ENCODE data around the gene PMM1. TPM values are rescaled to one million over a fixed set of nuclear protein-coding genes. Genes with fewer than 3 reads are reported as not detected.

PMM1 gene
- total and polyA plus RNA-seq, 3 experiments from 2014 or later = 27.5 to 33.3 (median 33.2) TPM

- H3K4me1 Mint-ChIP-seq = peaks cover 28 to 45% (median 28%) of the 10 kb centered on the region in 3 donors
- Histone ChIP-seq H3K36me3 (ENCODE audit: insufficient read depth, low read length) (peaks cover 34% of the 10 kb centered on the region), H3K9me3 (ENCODE audit: low read length) (no peaks in the 10 kb centered on the region), H3K4me3 (ENCODE audit: low read length) (no peak overlapping the region), H3K4me1 (ENCODE audit: insufficient read depth, low read length) (peaks cover 12% of the 10 kb centered on the region), H3K27ac (ENCODE audit: low read depth, low read length) (no peak overlapping the region), H3K27me3 (ENCODE audit: insufficient read depth, low read length, poor library complexity, severe bottlenecking) (no peaks in the 10 kb centered on the region)
- H3K27me3 Mint-ChIP-seq = peaks cover 0 to 1% of the 10 kb centered on the region in 2 donors
- DNase-seq = no peak
- ChIA-PET POLR2A (no interaction called here), CTCF (no interaction called here)
- H3K36me3 Mint-ChIP-seq = peaks cover 11 to 65% (median 22%) of the 10 kb centered on the region in 3 donors
- H3K9me3 Mint-ChIP-seq = no peaks in the 10 kb centered on the region
- H3K27ac Mint-ChIP-seq = peak overlapping the region in 1 of 8 donors; percentile 56
- peak overlapping the region in 1 of 7 donors; percentile 58 for H3K4me3 Mint-ChIP-seq
These were observed 35.9 kb upstream of the PMM1 start for GRCh38 chr22:41625577-41625976.

GRCh38 chr22:41621911-41622179, 32.2 kb upstream of the PMM1 start:
- peak overlapping the region; percentile 98 to 100 (median 99) for H3K27ac Mint-ChIP-seq
- H3K27me3 Mint-ChIP-seq = peaks cover 0 to 1% of the 10 kb centered on the region in 2 donors
- Histone ChIP-seq H3K4me3 (ENCODE audit: low read length) (peak overlapping the region; percentile 93), H3K36me3 (ENCODE audit: insufficient read depth, low read length) (peaks cover 10% of the 10 kb centered on the region), H3K4me1 (ENCODE audit: insufficient read depth, low read length) (peaks cover 30% of the 10 kb centered on the region), H3K9me3 (ENCODE audit: low read length) (no peaks in the 10 kb centered on the region), H3K27me3 (ENCODE audit: insufficient read depth, low read length, poor library complexity, severe bottlenecking) (no peaks in the 10 kb centered on the region), H3K27ac (ENCODE audit: low read depth, low read length) (peak overlapping the region; percentile 99)
- H3K9me3 Mint-ChIP-seq = no peaks in the 10 kb centered on the region
- DNase-seq = no peak
- peak overlapping the region; percentile 91 to 100 (median 95) for H3K4me3 Mint-ChIP-seq
- ChIA-PET POLR2A (interaction anchor here (0.7 to 4.0 kb wide), 7 partner anchors 16 to 319 kb away, joined by 3 to 48 read pairs (median 6); partner anchors contain the start of genes PMM1, SNU13, TEF and TOB2), CTCF (interaction anchor here (0.9 to 2.0 kb wide), 2 partner anchors 45 to 67 kb away, joined by 3 to 6 read pairs; partner anchors contain the start of gene SNU13)
- H3K4me1 Mint-ChIP-seq = peaks cover 31 to 62% (median 39%) of the 10 kb centered on the region in 3 donors
- peaks cover 0 to 33% (median 3%) of the 10 kb centered on the region in 3 donors for H3K36me3 Mint-ChIP-seq

GRCh38 chr22:41621099-41621910, 31.7 kb upstream of the PMM1 start, which contains the start of gene XRCC6:
Gene XRCC6, plus strand, starts transcription at chr22:41621295. Its CDS starts 710 bp downstream, at chr22:41622005.
- H3K4me3 Mint-ChIP-seq = peak within 1 kb of the TSS; percentile 91 to 100 (median 95)
- H3K27ac Mint-ChIP-seq = peak within 1 kb of the TSS; percentile 98 to 100 (median 99)
- peak within 1 kb of the TSS; percentile 93 for H3K4me3 ChIP-seq (ENCODE audit: low read length)
- ChIA-PET POLR2A (interaction anchor here (0.6 to 4.0 kb wide), 12 partner anchors 9 to 765 kb away, joined by 3 to 48 read pairs (median 6); partner anchors contain the start of genes PMM1, SNU13, ST13 and TEF), CTCF (interaction anchor here (0.5 to 2.0 kb wide), 4 partner anchors 32 to 67 kb away, joined by 3 to 6 read pairs (median 4); partner anchors contain the start of genes PMM1 and SNU13)
- H3K27me3 Mint-ChIP-seq = peaks cover 0 to 1% of the 10 kb centered on the region in 2 donors
- no peaks in the 10 kb centered on the region for H3K27me3 ChIP-seq (ENCODE audit: insufficient read depth, low read length, poor library complexity, severe bottlenecking)
- peaks cover 0 to 31% (median 3%) of the 10 kb centered on the region in 3 donors for H3K36me3 Mint-ChIP-seq
- no peaks in the 10 kb centered on the region for H3K9me3 Mint-ChIP-seq
- H3K4me1 ChIP-seq (ENCODE audit: insufficient read depth, low read length) = peaks cover 30% of the 10 kb centered on the region
- peak within 1 kb of the TSS; percentile 99 for H3K27ac ChIP-seq (ENCODE audit: low read depth, low read length)
- peak; percentile 99 to 100 (median 100) for DNase-seq
- H3K4me1 Mint-ChIP-seq = peaks cover 32 to 66% (median 44%) of the 10 kb centered on the region in 3 donors
- no peaks in the 10 kb centered on the region for H3K9me3 ChIP-seq (ENCODE audit: low read length)
- H3K36me3 ChIP-seq (ENCODE audit: insufficient read depth, low read length) = peaks cover 6% of the 10 kb centered on the region

GRCh38 chr22:41620589-41621098, 31.0 kb upstream of the PMM1 start, which contains the start of gene DESI1:
Gene DESI1, minus strand, starts transcription at chr22:41621043. Its CDS starts 204 bp downstream, at chr22:41620839.
- Histone ChIP-seq H3K27ac (ENCODE audit: low read depth, low read length) (peak within 1 kb of the TSS; percentile 99), H3K4me3 (ENCODE audit: low read length) (peak within 1 kb of the TSS; percentile 93), H3K36me3 (ENCODE audit: insufficient read depth, low read length) (peaks cover 6% of the 10 kb centered on the region), H3K27me3 (ENCODE audit: insufficient read depth, low read length, poor library complexity, severe bottlenecking) (no peaks in the 10 kb centered on the region), H3K9me3 (ENCODE audit: low read length) (no peaks in the 10 kb centered on the region), H3K4me1 (ENCODE audit: insufficient read depth, low read length) (peaks cover 30% of the 10 kb centered on the region)
- peaks cover 0 to 31% (median 3%) of the 10 kb centered on the region in 3 donors for H3K36me3 Mint-ChIP-seq
- peak within 1 kb of the TSS; percentile 91 to 100 (median 95) for H3K4me3 Mint-ChIP-seq
- H3K4me1 Mint-ChIP-seq = peaks cover 33 to 66% (median 45%) of the 10 kb centered on the region in 3 donors
- ChIA-PET CTCF (interaction anchor here (0.5 to 1.7 kb wide), 3 partner anchors 17 to 35 kb away, joined by 3 to 6 read pairs (median 4); partner anchors contain the start of gene PMM1), POLR2A (interaction anchor here (0.6 to 4.0 kb wide), 10 partner anchors 15 to 764 kb away, joined by 3 to 48 read pairs (median 6); partner anchors contain the start of genes PMM1, SNU13, ST13 and TEF)
- DNase-seq = no peak
- H3K9me3 Mint-ChIP-seq = no peaks in the 10 kb centered on the region
- H3K27me3 Mint-ChIP-seq = peaks cover 0 to 1% of the 10 kb centered on the region in 2 donors
- peak within 1 kb of the TSS; percentile 98 to 100 (median 99) for H3K27ac Mint-ChIP-seq

- peak; percentile 14 to 61 (median 37) for DNase-seq
- Histone ChIP-seq H3K27ac (ENCODE audit: low read depth, low read length) (peak overlapping the region; percentile 99), H3K36me3 (ENCODE audit: insufficient read depth, low read length) (peaks cover 1% of the 10 kb centered on the region), H3K9me3 (ENCODE audit: low read length) (no peaks in the 10 kb centered on the region), H3K27me3 (ENCODE audit: insufficient read depth, low read length, poor library complexity, severe bottlenecking) (no peaks in the 10 kb centered on the region), H3K4me1 (ENCODE audit: insufficient read depth, low read length) (peaks cover 30% of the 10 kb centered on the region), H3K4me3 (ENCODE audit: low read length) (peak overlapping the region; percentile 84)
- H3K27me3 Mint-ChIP-seq = peaks cover 0 to 1% of the 10 kb centered on the region in 2 donors
- no peaks in the 10 kb centered on the region for H3K9me3 Mint-ChIP-seq
- POLR2A ChIA-PET = interaction anchor here (0.6 to 4.0 kb wide), 6 partner anchors 14 to 655 kb away, joined by 3 to 48 read pairs (median 6); partner anchors contain the start of gene PMM1
- H3K4me1 Mint-ChIP-seq = peaks cover 31 to 61% (median 45%) of the 10 kb centered on the region in 3 donors
- peaks cover 0 to 28% (median 3%) of the 10 kb centered on the region in 3 donors for H3K36me3 Mint-ChIP-seq
- H3K4me3 Mint-ChIP-seq = peak overlapping the region; percentile 91 to 100 (median 95)
- peak overlapping the region; percentile 98 to 100 (median 99) for H3K27ac Mint-ChIP-seq
- CTCF ChIA-PET = interaction anchor here (1.7 kb wide), 1 partner anchor 17 kb away, joined by 6 read pairs; no protein-coding TSS in a partner anchor
These were observed 30.4 kb upstream of the PMM1 start for GRCh38 chr22:41619979-41620588.

GRCh38 chr22:41613456-41613855, 23.8 kb upstream of the PMM1 start:
- peaks cover 7 to 31% (median 13%) of the 10 kb centered on the region in 3 donors for H3K4me1 Mint-ChIP-seq
- POLR2A ChIA-PET = no interaction called here
- H3K27ac ChIP-seq (ENCODE audit: low read depth, low read length) = no peak overlapping the region

GRCh38 chr22:41612603-41613306, 23.1 kb upstream of the PMM1 start:
- H3K27ac Mint-ChIP-seq = no peak overlapping the region

More at GRCh38 chr22:41613456-41613855, 23.8 kb upstream of the PMM1 start:
- no peaks in the 10 kb centered on the region for H3K36me3 ChIP-seq (ENCODE audit: insufficient read depth, low read length)
- CTCF ChIA-PET = interaction anchor here (1.1 to 1.3 kb wide), 2 partner anchors 53 to 210 kb away, joined by 3 read pairs; no protein-coding TSS in a partner anchor
- H3K36me3 Mint-ChIP-seq = peaks cover 0 to 11% (median 5%) of the 10 kb centered on the region in 3 donors
- H3K27me3 ChIP-seq (ENCODE audit: insufficient read depth, low read length, poor library complexity, severe bottlenecking) = no peaks in the 10 kb centered on the region
- H3K4me3 Mint-ChIP-seq = no peak overlapping the region
- H3K27me3 Mint-ChIP-seq = no peaks in the 10 kb centered on the region
- DNase-seq = no peak
- no peak overlapping the region for H3K27ac Mint-ChIP-seq
- peaks cover under 1% of the 10 kb centered on the region for H3K4me1 ChIP-seq (ENCODE audit: insufficient read depth, low read length)
- no peak overlapping the region for H3K4me3 ChIP-seq (ENCODE audit: low read length)
- H3K9me3 Mint-ChIP-seq = no peaks in the 10 kb centered on the region
- H3K9me3 ChIP-seq (ENCODE audit: low read length) = no peaks in the 10 kb centered on the region

More at GRCh38 chr22:41612603-41613306, 23.1 kb upstream of the PMM1 start:
- Mint-ChIP-seq H3K36me3 (peaks cover 0 to 14% (median 7%) of the 10 kb centered on the region in 3 donors), H3K4me3 (no peak overlapping the region), H3K4me1 (peaks cover 5 to 26% (median 11%) of the 10 kb centered on the region in 3 donors), H3K27me3 (no peaks in the 10 kb centered on the region), H3K9me3 (no peaks in the 10 kb centered on the region)
- H3K27ac ChIP-seq (ENCODE audit: low read depth, low read length) = no peak overlapping the region
- H3K27me3 ChIP-seq (ENCODE audit: insufficient read depth, low read length, poor library complexity, severe bottlenecking) = no peaks in the 10 kb centered on the region
- no peaks in the 10 kb centered on the region for H3K4me1 ChIP-seq (ENCODE audit: insufficient read depth, low read length)
- CTCF ChIA-PET = no interaction called here
- no peak for DNase-seq
- POLR2A ChIA-PET = interaction anchor here (0.6 to 0.9 kb wide), 2 partner anchors 9 to 1137 kb away, joined by 3 to 5 read pairs; partner anchors contain the start of gene XRCC6
- H3K9me3 ChIP-seq (ENCODE audit: low read length) = no peaks in the 10 kb centered on the region
- no peak overlapping the region for H3K4me3 ChIP-seq (ENCODE audit: low read length)
- H3K36me3 ChIP-seq (ENCODE audit: insufficient read depth, low read length) = no peaks in the 10 kb centered on the region

All from CD8-positive, alpha-beta memory T cell (primary cell).